Testis (tissue), 3 donors: ENCODE data around the gene CACNB4. TPM values are rescaled to one million over a fixed set of nuclear protein-coding genes. Genes with fewer than 3 reads are reported as not detected.

Experiments
- DNase-seq: peaks from one replicate; pipeline ENCODE4 v3.0.0-alpha.2; 2019
- H3K27ac ChIP-seq, 2 donors: fragments of 200-600 bp; sonication (generic); one replicate each; pipeline ENCODE4 v1.5.1; 2019
- H3K27me3 ChIP-seq: fragments of 200-600 bp; sonication (generic); one replicate; pipeline ENCODE4 v1.5.1; 2019
- H3K36me3 ChIP-seq: fragments of 200-600 bp; sonication (generic); one replicate; pipeline ENCODE4 v1.5.1; 2017; ENCODE audit warnings: low read depth; ENCODE audit errors: missing control alignments
- H3K4me1 ChIP-seq: fragments of 200-600 bp; sonication (generic); one replicate; pipeline ENCODE4 v1.5.1; 2019
- H3K4me3 ChIP-seq, 2 donors: fragments of 200-600 bp; sonication (generic); one replicate each; pipeline ENCODE4 v1.5.1; 2017 to 2019
- H3K9me3 ChIP-seq: fragments of 200-600 bp; sonication (generic); one replicate; pipeline ENCODE4 v1.5.1; 2017
- CTCF ChIP-seq, 3 experiments: fragments of 450-650 bp in 2 of 3; fragments of 200-600 bp in 1 of 3; sonication (generic) in 1 of 3; IDR thresholded peaks; one replicate each; pipeline ENCODE4 v1.5.1; 2016 to 2019; ENCODE audit warnings: antibody characterized with exemption in 3 of 3, mild to moderate bottlenecking in 2 of 3, moderate library complexity in 1 of 3
- POLR2A ChIP-seq: fragments of 450-650 bp; IDR thresholded peaks from one replicate; pipeline ENCODE4 v1.6.1; 2017; ENCODE audit warnings: antibody characterized with exemption, mild to moderate bottlenecking, moderate library complexity
- WGBS, 2 donors: methylation state at CpG; one replicate each; pipeline ENCODE4 v1.1.5; 2018; 5-methylcytosine and 5-hydroxymethylcytosine counted together
- intact Hi-C: fragments of 100-400 bp; cut with DNase I; formaldehyde crosslinking; loops from one replicate; pipeline ENCODE4 v1.15.1; 2023; ENCODE audit warnings: low total_unique reads
- polyA plus RNA-seq: library from polyadenylated mRNA; stranded (reverse); fragments of 350-450 nt; fragmentation: Illumina TruSeq; extraction: RNeasy Lipid Tissue Mini Kit (QIAGEN cat#74804); gene quantifications from one replicate; pipeline ENCODE4 v1.2.3, GENCODE V29; 2014; ENCODE audit warnings: low read depth, low replicate concordance; ENCODE audit not compliant: insufficient read depth
- total RNA-seq, 2 donors: library from RNA; depleted of rRNA; stranded (reverse); fragments of >200 nt; gene quantifications; one replicate each; pipeline ENCODE4 v1.2.3, GENCODE V29; 2016

Gene CACNB4
- total and polyA plus RNA-seq, 3 donors from 2014 or later: 7.8 to 83.8 (median 82.2) TPM

GRCh38 chr2:152062125-152063091 lies 36.4 kb downstream of the CACNB4 start:
- no peaks in the 10 kb centered on the region for H3K9me3 ChIP-seq
- no peaks in the 10 kb centered on the region for H3K36me3 ChIP-seq
- WGBS, 2 donors: 49% methylated on average over 7 of the region's 7 CpGs

DNA sequence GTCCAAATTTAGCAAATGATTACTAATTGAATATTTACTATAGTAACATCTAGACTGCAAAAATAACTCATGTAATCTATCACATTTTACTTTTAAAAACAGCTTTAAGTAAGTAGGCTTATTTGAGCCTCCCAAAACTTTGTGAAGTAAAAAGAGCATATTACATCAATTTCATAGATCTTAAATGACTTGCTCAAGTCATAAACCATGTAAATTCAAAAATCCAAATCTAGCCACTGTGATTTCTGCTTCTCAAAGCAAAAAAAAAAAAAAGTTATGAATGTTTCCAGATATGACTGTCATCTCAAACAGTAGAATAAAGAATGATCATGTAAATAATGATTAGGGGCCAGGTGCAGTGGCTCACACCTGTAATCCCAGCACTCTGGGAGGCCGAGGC lies 37.5 kb downstream of the CACNB4 start:
- intact Hi-C loops: no loop called here
- H3K4me1 ChIP-seq: peaks cover 7% of the 10 kb centered on the region
- no peak for DNase-seq
- 86 to 100% methylated on average over 1 of the region's 1 CpG for WGBS, 2 donors
- no peaks in the 10 kb centered on the region for H3K27me3 ChIP-seq
- no peaks in the 10 kb centered on the region for H3K36me3 ChIP-seq
- TF ChIP-seq CTCF (IDR thresholded peaks at IDR 0.05): no peak
- TF ChIP-seq POLR2A: no peak
- no peak overlapping the region for H3K4me3 ChIP-seq
- H3K27ac ChIP-seq: no peak overlapping the region
- H3K9me3 ChIP-seq: no peaks in the 10 kb centered on the region

More at GRCh38 chr2:152062125-152063091, 36.4 kb downstream of the CACNB4 start:
- Histone ChIP-seq H3K27ac (no peak overlapping the region), H3K27me3 (no peaks in the 10 kb centered on the region), H3K4me1 (peaks cover 7% of the 10 kb centered on the region), H3K4me3 (no peak overlapping the region)
- peak; percentile 52 for DNase-seq
- intact Hi-C loops: no loop called here
- TF ChIP-seq POLR2A (no peak), CTCF (IDR thresholded peaks at IDR 0.05) (no peak)

GRCh38 chr2:152058655-152059054 lies 40.2 kb downstream of the CACNB4 start:
- no peaks in the 10 kb centered on the region for H3K27me3 ChIP-seq
- intact Hi-C loops: no loop called here
- 100% methylated on average over 1 of the region's 1 CpG; no CpG with 5 or more reads in 1 of the 2 donors for WGBS, 2 donors

GRCh38 chr2:152056418-152056817 lies 42.4 kb downstream of the CACNB4 start:
- H3K27ac ChIP-seq: no peak overlapping the region
- H3K4me1 ChIP-seq: no peaks in the 10 kb centered on the region
- no peak for DNase-seq
- H3K36me3 ChIP-seq: no peaks in the 10 kb centered on the region
- intact Hi-C loops: no loop called here
- 85 to 92% methylated on average over 4 of the region's 4 CpGs for WGBS, 2 donors
- H3K9me3 ChIP-seq: no peaks in the 10 kb centered on the region
- H3K4me3 ChIP-seq: no peak overlapping the region
- TF ChIP-seq POLR2A (no peak), CTCF (IDR thresholded peaks at IDR 0.05) (no peak)
- no peaks in the 10 kb centered on the region for H3K27me3 ChIP-seq

More at GRCh38 chr2:152058655-152059054, 40.2 kb downstream of the CACNB4 start:
- no peak for DNase-seq
- H3K4me3 ChIP-seq: no peak overlapping the region
- H3K36me3 ChIP-seq: no peaks in the 10 kb centered on the region
- no peaks in the 10 kb centered on the region for H3K9me3 ChIP-seq
- no peak for TF ChIP-seq POLR2A
- TF ChIP-seq CTCF (IDR thresholded peaks at IDR 0.05): no peak
- no peak overlapping the region for H3K27ac ChIP-seq
- H3K4me1 ChIP-seq: peaks cover 7% of the 10 kb centered on the region
